H9 (cell line): ENCODE data around the gene LRPAP1. TPM values are rescaled to one million over a fixed set of nuclear protein-coding genes. Genes with fewer than 3 reads are reported as not detected.

ENCODE experiments used
- DNase-seq: peaks from one replicate; pipeline ENCODE4 v3.0.0-alpha.2; 2017
- H2AFZ ChIP-seq: one replicate; pipeline ENCODE4 v1.6.1; 2013; ENCODE audit warnings: mild to moderate bottlenecking, low read length, control low read depth, moderate library complexity
- H2AK5ac ChIP-seq: 2 replicates; pipeline ENCODE4 v1.6.1; 2013; ENCODE audit warnings: low read length, control low read depth, mixed read lengths; ENCODE audit not compliant: insufficient read length
- H2BK120ac ChIP-seq: one replicate; pipeline ENCODE4 v1.6.1; 2013; ENCODE audit warnings: low read depth, mild to moderate bottlenecking, low read length, control low read depth, inconsistent platforms; ENCODE audit not compliant: poor library complexity, severe bottlenecking
- H2BK12ac ChIP-seq: 2 replicates; pipeline ENCODE4 v1.6.1; 2013; ENCODE audit warnings: low read length, control low read depth, mixed read lengths, low read depth; ENCODE audit not compliant: insufficient read length
- H2BK15ac ChIP-seq: 2 replicates; pipeline ENCODE4 v1.6.1; 2013; ENCODE audit warnings: low read depth, low read length, control low read depth
- H2BK20ac ChIP-seq: one replicate; pipeline ENCODE4 v1.6.1; 2013; ENCODE audit warnings: low read depth, mild to moderate bottlenecking, low read length, control low read depth, inconsistent platforms; ENCODE audit not compliant: poor library complexity, severe bottlenecking
- H2BK5ac ChIP-seq: 2 replicates; pipeline ENCODE4 v1.6.1; 2013; ENCODE audit warnings: low read length, control low read depth, mixed read lengths; ENCODE audit not compliant: insufficient read length
- H3K14ac ChIP-seq: 2 replicates; pipeline ENCODE4 v1.6.1; 2013; ENCODE audit warnings: low read length, control low read depth; ENCODE audit not compliant: insufficient read depth
- H3K18ac ChIP-seq: 2 replicates; pipeline ENCODE4 v1.6.1; 2013; ENCODE audit warnings: low read depth, mild to moderate bottlenecking, mixed read lengths, low read length, control low read depth; ENCODE audit not compliant: insufficient read length
- H3K23ac ChIP-seq: 2 replicates; pipeline ENCODE4 v1.6.1; 2013; ENCODE audit warnings: low read length, control low read depth, mixed read lengths, low read depth; ENCODE audit not compliant: insufficient read length
- H3K23me2 ChIP-seq: 2 replicates; pipeline ENCODE4 v1.6.1; 2013; ENCODE audit warnings: low read depth, mild to moderate bottlenecking, mixed read lengths, low read length, control low read depth; ENCODE audit not compliant: insufficient read length, poor library complexity, severe bottlenecking
- H3K27ac ChIP-seq: 2 replicates; pipeline ENCODE4 v1.5.1; 2013; ENCODE audit warnings: low read length, control low read depth, mixed read lengths, low read depth; ENCODE audit not compliant: insufficient read length
- H3K27me3 ChIP-seq: 2 replicates; pipeline ENCODE4 v1.6.1; 2013; ENCODE audit warnings: low read length, control low read depth, inconsistent platforms; ENCODE audit not compliant: insufficient read depth
- H3K4ac ChIP-seq: 2 replicates; pipeline ENCODE4 v1.6.1; 2013; ENCODE audit warnings: low read depth, mild to moderate bottlenecking, control low read depth, inconsistent platforms, low read length, moderate library complexity
- H3K4me1 ChIP-seq: 2 replicates; pipeline ENCODE4 v1.6.1; 2013; ENCODE audit warnings: low read length, control low read depth, inconsistent platforms; ENCODE audit not compliant: insufficient read depth
- H3K4me2 ChIP-seq: 2 replicates; pipeline ENCODE4 v1.6.1; 2013; ENCODE audit warnings: low read length, control low read depth, mixed read lengths; ENCODE audit not compliant: insufficient read length, insufficient read depth
- H3K56ac ChIP-seq: 2 replicates; pipeline ENCODE4 v1.6.1; 2013; ENCODE audit warnings: low read depth, mild to moderate bottlenecking, mixed read lengths, low read length, control low read depth; ENCODE audit not compliant: insufficient read length
- H3K79me1 ChIP-seq: 2 replicates; pipeline ENCODE4 v1.6.1; 2013; ENCODE audit warnings: low read depth, mild to moderate bottlenecking, moderate library complexity, low read length, control low read depth, inconsistent platforms; ENCODE audit not compliant: insufficient read depth, poor library complexity, severe bottlenecking
- H3K79me2 ChIP-seq: 2 replicates; pipeline ENCODE4 v1.6.1; 2013; ENCODE audit warnings: low read length, control low read depth, inconsistent platforms; ENCODE audit not compliant: insufficient read depth
- H3K9ac ChIP-seq: 2 replicates; pipeline ENCODE4 v1.6.1; 2013; ENCODE audit warnings: low read length, control low read depth, mixed read lengths; ENCODE audit not compliant: insufficient read length; ENCODE audit errors: extremely low read depth
- H3K9me3 ChIP-seq: one replicate; pipeline ENCODE4 v1.6.1; 2013; ENCODE audit warnings: low read depth, low read length, inconsistent platforms; ENCODE audit not compliant: control insufficient read depth
- H3T11ph ChIP-seq: one replicate; pipeline ENCODE4 v1.6.1; 2013; ENCODE audit warnings: mild to moderate bottlenecking, low read length, control low read depth, inconsistent platforms
- H4K20me1 ChIP-seq: one replicate; pipeline ENCODE4 v1.6.1; 2013; ENCODE audit not compliant: control insufficient read depth, insufficient read length, insufficient read depth
- H4K5ac ChIP-seq: 2 replicates; pipeline ENCODE4 v1.6.1; 2013; ENCODE audit warnings: low read depth, mild to moderate bottlenecking, mixed read lengths, low read length, control low read depth; ENCODE audit not compliant: insufficient read length
- H4K8ac ChIP-seq: replicated peaks from 2 replicates; pipeline ENCODE4 v1.6.1; 2013; ENCODE audit warnings: low read length, control low read depth, mixed read lengths, low read depth; ENCODE audit not compliant: insufficient read length
- H4K91ac ChIP-seq: 2 replicates; pipeline ENCODE4 v1.6.1; 2013; ENCODE audit warnings: low read depth, mild to moderate bottlenecking, moderate library complexity, mixed read lengths, low read length, control low read depth; ENCODE audit not compliant: insufficient read length
- H3K27ac Mint-ChIP-seq, 3 experiments: 2 replicates in 2 of 3; 3 replicates in 1 of 3; pipeline ENCODE4 v1.8.0; 2020 to 2021; ENCODE audit warnings: mixed read lengths in 3 of 3, mild to moderate bottlenecking in 1 of 3, moderate library complexity in 1 of 3
- H3K27me3 Mint-ChIP-seq: 2 replicates; pipeline ENCODE4 v1.8.0; 2021; ENCODE audit warnings: low read depth, mild to moderate bottlenecking, moderate library complexity, mixed read lengths
- H3K36me3 Mint-ChIP-seq, 3 experiments: 2 replicates in 2 of 3; 3 replicates in 1 of 3; pipeline ENCODE4 v1.8.0; 2020 to 2021; ENCODE audit warnings: low read depth in 3 of 3, mixed read lengths in 3 of 3; ENCODE audit not compliant: insufficient read depth in 1 of 3
- H3K4me1 Mint-ChIP-seq, 2 experiments: 2 replicates each; pipeline ENCODE4 v1.8.0; 2020; ENCODE audit warnings: mixed read lengths in 2 of 2
- H3K4me3 Mint-ChIP-seq, 2 experiments: 2 replicates in 1 of 2; 3 replicates in 1 of 2; pipeline ENCODE4 v1.8.0; 2020 to 2021; ENCODE audit warnings: mild to moderate bottlenecking in 2 of 2, mixed read lengths in 2 of 2, moderate library complexity in 1 of 2
- H3K9me3 Mint-ChIP-seq, 2 experiments: 2 replicates in 1 of 2; 3 replicates in 1 of 2; pipeline ENCODE4 v1.8.0; 2020; ENCODE audit warnings: mild to moderate bottlenecking in 2 of 2, mixed read lengths in 2 of 2, moderate library complexity in 1 of 2
- CTCF ChIP-seq: fragments of 200-600 bp; sonication (generic); conservative IDR thresholded peaks from 3 replicates; pipeline ENCODE4 v1.8.0; 2021; ENCODE audit warnings: antibody characterized with exemption, mild to moderate bottlenecking
- WGBS: extraction: QIAGEN DNeasy Blood & Tissue Kit; methylation state at CpG from one replicate; pipeline ENCODE4 v1.1.7; 2013; ENCODE audit warnings: missing lambda C conversion rate, low lambda C conversion rate, mixed read lengths; ENCODE audit not compliant: insufficient read length; ENCODE audit errors: extremely low coverage; 5-methylcytosine and 5-hydroxymethylcytosine counted together
- total RNA-seq: library from RNA; stranded (reverse); gene quantifications from 2 replicates; pipeline ENCODE4 v1.2.1, GENCODE V29; 2021

LRPAP1 gene
- total RNA-seq, 1 experiment from 2014 or later: 85.9 TPM

DNA sequence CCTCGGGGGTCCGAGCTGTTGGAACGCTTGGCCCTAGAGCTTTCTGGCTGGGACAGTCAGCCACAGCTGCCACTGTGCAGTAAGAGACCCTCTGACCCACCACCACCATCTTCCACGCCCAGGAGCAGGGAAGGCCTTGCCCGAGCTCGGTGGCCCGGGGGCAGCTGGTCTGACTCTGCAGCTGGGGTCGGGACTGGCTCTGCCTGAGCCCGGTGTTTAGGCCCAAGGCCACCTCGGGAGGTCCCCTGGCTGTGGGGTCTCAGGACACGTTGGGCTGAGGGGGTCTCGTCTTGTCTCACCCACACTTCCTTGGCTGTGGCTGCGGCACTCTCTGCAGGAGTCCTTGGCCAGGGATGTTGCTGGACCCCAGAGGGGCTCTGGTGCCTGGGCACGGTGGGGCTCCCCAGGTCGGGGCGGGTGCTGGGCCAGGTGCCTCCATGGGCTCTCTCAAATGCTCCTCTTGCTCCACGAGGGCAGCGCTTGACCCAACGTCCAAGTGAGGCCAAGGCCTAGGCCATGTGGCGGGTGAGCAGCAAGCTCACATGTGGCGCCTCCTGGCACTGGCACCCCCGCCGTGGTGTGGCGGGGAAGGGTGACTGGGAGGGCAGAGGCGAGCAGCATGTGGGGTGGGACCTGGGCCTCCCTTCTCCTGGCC lies 46.2 kb downstream of the LRPAP1 start:
- H4K8ac ChIP-seq: no peak overlapping the region
- H3K23ac ChIP-seq: no peak overlapping the region
- WGBS: no CpG with 5 or more reads among the region's 25 CpGs
- H3K18ac ChIP-seq: no peak overlapping the region
- no peak overlapping the region for H2BK20ac ChIP-seq
- H2BK120ac ChIP-seq: no peak overlapping the region
- no peak overlapping the region for H3T11ph ChIP-seq
- H3K79me1 ChIP-seq: no peaks in the 10 kb centered on the region
- Mint-ChIP-seq H3K9me3 (no peaks in the 10 kb centered on the region; a peak in 1 of 5 replicates), H3K4me3 (no peak overlapping the region), H3K27me3 (peaks cover 95% of the 10 kb centered on the region), H3K27ac (no peak overlapping the region), H3K4me1 (peaks cover 18 to 45% of the 10 kb centered on the region in 2 experiments), H3K36me3 (no peaks in the 10 kb centered on the region)
- no peak overlapping the region for H4K91ac ChIP-seq
- no peak overlapping the region for H2BK5ac ChIP-seq
- H3K9me3 ChIP-seq: no peaks in the 10 kb centered on the region
- H4K5ac ChIP-seq: no peak overlapping the region
- H2AK5ac ChIP-seq: no peak overlapping the region
- no peaks in the 10 kb centered on the region for H3K79me2 ChIP-seq
- H3K56ac ChIP-seq: no peak overlapping the region
- DNase-seq: no peak
- no peak overlapping the region for H3K27ac ChIP-seq
- no peak overlapping the region for H3K14ac ChIP-seq
- peaks cover 25% of the 10 kb centered on the region; the same call in 1 of the 2 replicates for H3K27me3 ChIP-seq
- H2AFZ ChIP-seq: no peak overlapping the region
- H3K23me2 ChIP-seq: peaks cover 4% of the 10 kb centered on the region
- no peaks in the 10 kb centered on the region for H4K20me1 ChIP-seq
- H3K4ac ChIP-seq: no peak overlapping the region
- no peak overlapping the region for H2BK15ac ChIP-seq
- no peak overlapping the region for H3K4me2 ChIP-seq
- H3K9ac ChIP-seq: no peak overlapping the region
- no peak overlapping the region for H2BK12ac ChIP-seq
- peaks cover 4% of the 10 kb centered on the region; the same call in 1 of the 2 replicates for H3K4me1 ChIP-seq
- TF ChIP-seq CTCF: no peak
